SK-N-SH (cell line): ENCODE measurements around the gene USB1. TPM values are rescaled to one million over a fixed set of nuclear protein-coding genes. Genes with fewer than 3 reads are reported as not detected.

ENCODE experiments used
- CTCF ChIA-PET: fragments of 300-600, 350-600 bp; formaldehyde crosslinking; extraction: SDS; loops from one replicate; lab custom pipeline; 2021; lab: Yijun Ruan, JAX
- POLR2A ChIA-PET: fragments of 350-600 bp; sonication (Branson Sonifier 250); formaldehyde crosslinking; extraction: SDS; loops from one replicate; lab custom pipeline; 2020; ENCODE audit warnings: antibody characterized with exemption, inconsistent platforms; lab: Yijun Ruan, JAX
- DNase-seq: peaks from one replicate; pipeline ENCODE4 v3.0.0; 2012
- H2AFZ ChIP-seq: fragments of 200-600 bp; sonication (generic); 2 replicates; pipeline ENCODE4 v1.8.1; 2016; ENCODE audit warnings: antibody characterized with exemption, mild to moderate bottlenecking, low read depth
- H3F3A ChIP-seq: fragments of 200-600 bp; sonication (generic); replicated peaks from 2 replicates; pipeline ENCODE3; 2016; ENCODE audit warnings: antibody characterized with exemption, mild to moderate bottlenecking; ENCODE audit not compliant: insufficient read depth
- H3K27ac ChIP-seq, 2 experiments: fragments of 200-500 bp in 1 of 2; fragments of 200-600 bp in 1 of 2; sonication (Bioruptor generic) in 1 of 2; sonication (generic), shearing (Covaris generic) in 1 of 2; 2 replicates each; pipeline versions ENCODE4 v1.5.1 to v1.6.1; 2014 to 2016; ENCODE audit warnings: low read depth in 2 of 2, inconsistent platforms in 1 of 2, low read length in 1 of 2, mild to moderate bottlenecking in 1 of 2, mixed read lengths in 1 of 2
- H3K27me3 ChIP-seq: fragments of 200-600 bp; sonication (generic), shearing (Covaris generic); 2 replicates; pipeline ENCODE4 v1.6.1; 2016; ENCODE audit warnings: mixed run types; ENCODE audit not compliant: insufficient read depth
- H3K36me3 ChIP-seq, 2 experiments: fragments of 200-500 bp in 1 of 2; fragments of 200-600 bp in 1 of 2; sonication (Bioruptor generic) in 1 of 2; sonication (generic) in 1 of 2; replicated peaks in 1 of 2; 2 replicates each; pipeline versions ENCODE3 to v1.5.1; 2014 to 2016; ENCODE audit warnings: low read length in 1 of 2, mild to moderate bottlenecking in 1 of 2; ENCODE audit not compliant: insufficient read depth in 2 of 2, control insufficient read depth in 1 of 2
- H3K4me1 ChIP-seq, 2 experiments: fragments of 200-500 bp in 1 of 2; fragments of 200-600 bp in 1 of 2; sonication (Bioruptor generic) in 1 of 2; sonication (generic), shearing (Covaris generic) in 1 of 2; 2 replicates each; pipeline versions ENCODE4 v1.5.1 to v1.6.1; 2014 to 2016; ENCODE audit warnings: low read depth in 1 of 2, low read length in 1 of 2, mixed run types in 1 of 2; ENCODE audit not compliant: insufficient read depth in 2 of 2, control insufficient read depth in 1 of 2
- H3K4me2 ChIP-seq: fragments of 200-600 bp; sonication (generic), shearing (Covaris generic); 2 replicates; pipeline ENCODE4 v1.6.1; 2017; ENCODE audit warnings: mixed run types
- H3K4me3 ChIP-seq, 2 experiments: fragments of 200-500 bp in 1 of 2; fragments of 200-600 bp in 1 of 2; sonication (Bioruptor generic) in 1 of 2; sonication (generic), shearing (Covaris generic) in 1 of 2; 2 replicates each; pipeline versions ENCODE4 v1.5.1 to v1.8.1; 2014 to 2016; ENCODE audit warnings: low read depth in 2 of 2, inconsistent platforms in 1 of 2, low read length in 1 of 2, mild to moderate bottlenecking in 1 of 2, mixed read lengths in 1 of 2, moderate library complexity in 1 of 2
- H3K79me2 ChIP-seq: fragments of 200-600 bp; sonication (generic); 2 replicates; pipeline ENCODE4 v1.8.1; 2017; ENCODE audit warnings: mild to moderate bottlenecking; ENCODE audit not compliant: insufficient read depth
- H3K9ac ChIP-seq: fragments of 200-600 bp; sonication (generic); 2 replicates; pipeline ENCODE4 v1.6.1; 2017; ENCODE audit warnings: mixed run types
- H3K9me2 ChIP-seq: fragments of 200-600 bp; sonication (generic); 2 replicates; pipeline ENCODE4 v1.6.1; 2017; ENCODE audit warnings: mixed run types
- H3K9me3 ChIP-seq: fragments of 200-600 bp; sonication (generic); 2 replicates; pipeline ENCODE4 v1.6.1; 2017; ENCODE audit warnings: mixed run types, mild to moderate bottlenecking, moderate library complexity
- H4K20me1 ChIP-seq: fragments of 200-600 bp; sonication (generic); 2 replicates; pipeline ENCODE4 v1.6.1; 2017; ENCODE audit warnings: mild to moderate bottlenecking, mixed run types; ENCODE audit not compliant: insufficient read depth
- ELF1 ChIP-seq: IDR thresholded peaks from 2 replicates; pipeline ENCODE4 v1.4.0; 2012
- EP300 ChIP-seq, 2 experiments: IDR thresholded peaks; 2 replicates each; pipeline versions ENCODE4 v1.4.0 to v1.6.1; 2012; ENCODE audit warnings: borderline replicate concordance in 1 of 2, low read depth in 1 of 2, low read length in 1 of 2
- FOSL2 ChIP-seq: IDR thresholded peaks from 2 replicates; pipeline ENCODE4 v1.4.0; 2012; ENCODE audit warnings: low read depth, mild to moderate bottlenecking, moderate library complexity, borderline replicate concordance
- FOXJ3 ChIP-seq: sonication (generic); formaldehyde crosslinking; IDR thresholded peaks from 2 replicates; pipeline ENCODE4 v1.5.1; 2020; ENCODE audit warnings: mild to moderate bottlenecking, missing genetic modification reagents
- FOXM1 ChIP-seq: IDR thresholded peaks from 2 replicates; pipeline ENCODE4 v1.4.0; 2012; ENCODE audit warnings: low read depth, mild to moderate bottlenecking
- MEF2A ChIP-seq: IDR thresholded peaks from 2 replicates; pipeline ENCODE4 v1.4.0; 2012; ENCODE audit warnings: low read depth, borderline replicate concordance
- MXI1 ChIP-seq: IDR thresholded peaks from 2 replicates; pipeline ENCODE4 v1.6.1; 2012; ENCODE audit warnings: mild to moderate bottlenecking, low read depth, low read length, improper control_type of control experiment
- NRF1 ChIP-seq: IDR thresholded peaks from 2 replicates; pipeline ENCODE4 v1.6.1; 2012; ENCODE audit warnings: low read depth, mild to moderate bottlenecking, low read length
- RFX5 ChIP-seq: IDR thresholded peaks from 2 replicates; pipeline ENCODE4 v1.6.1; 2012; ENCODE audit warnings: mild to moderate bottlenecking, improper control_type of control experiment, low read length
- RXRA ChIP-seq: IDR thresholded peaks from 2 replicates; pipeline ENCODE4 v1.4.0; 2012; ENCODE audit warnings: low read depth, mild to moderate bottlenecking, borderline replicate concordance
- SIN3A ChIP-seq: IDR thresholded peaks from 2 replicates; pipeline ENCODE4 v1.6.1; 2012; ENCODE audit warnings: low read depth, mild to moderate bottlenecking, low read length, moderate library complexity, borderline replicate concordance
- TAF1 ChIP-seq: IDR thresholded peaks from 2 replicates; pipeline ENCODE4 v1.6.1; 2012; ENCODE audit warnings: low read depth, mild to moderate bottlenecking, low read length, moderate library complexity, borderline replicate concordance
- TEAD4 ChIP-seq: IDR thresholded peaks from 2 replicates; pipeline ENCODE4 v1.4.0; 2012; ENCODE audit warnings: mild to moderate bottlenecking, borderline replicate concordance; ENCODE audit not compliant: insufficient read depth
- YY1 ChIP-seq: IDR thresholded peaks from 2 replicates; pipeline ENCODE4 v1.4.0; 2012; ENCODE audit warnings: low read depth, mild to moderate bottlenecking
- ZBTB33 ChIP-seq: IDR thresholded peaks from 2 replicates; pipeline ENCODE4 v1.4.0; 2012; ENCODE audit warnings: low read depth, borderline replicate concordance
- WGBS: methylation state at CpG from one replicate; pipeline ENCODE4 v1.1.6; 2017; ENCODE audit warnings: low lambda C conversion rate; 5-methylcytosine and 5-hydroxymethylcytosine counted together
- polyA plus RNA-seq, 3 experiments: library from polyadenylated mRNA; depleted of rRNA; stranded (reverse); fragments of >200 nt; gene quantifications; 2 replicates each; pipeline ENCODE4 v1.2.3, GENCODE V29; 2012

Gene USB1
- polyA plus RNA-seq, 1 of the 3 experiments (the other 2 are of a cell fraction), result 94.1 TPM

- Histone ChIP-seq H3K4me1 (peaks cover 0 to 11% of the 10 kb centered on the region in 2 experiments; a peak in 1 of 4 replicates), H3K4me2 (no peak overlapping the region), H4K20me1 (no peaks in the 10 kb centered on the region), H3K9me3 (no peaks in the 10 kb centered on the region), H3K4me3 (no peak overlapping the region), H3K27ac (no peak overlapping the region), H3K27me3 (no peaks in the 10 kb centered on the region), H3K9me2 (no peaks in the 10 kb centered on the region), H3K9ac (no peak overlapping the region), H3F3A (no peaks in the 10 kb centered on the region), H2AFZ (no peak overlapping the region), H3K36me3 (no peaks in the 10 kb centered on the region), H3K79me2 (no peaks in the 10 kb centered on the region)
- CTCF ChIA-PET, result interaction anchor here (0.9 to 1.2 kb wide), 2 partner anchors 9 to 56 kb away, joined by 3 read pairs; no protein-coding TSS in a partner anchor
- POLR2A ChIA-PET, result no interaction called here
- 84% methylated on average over 11 of the region's 14 CpGs for WGBS
- TF ChIP-seq FOXM1 (no peak), RFX5 (no peak)
- DNase-seq, result peak; percentile 26
Observed at GRCh38 chr16:58040945-58041627, 39.9 kb downstream of the USB1 start.

- Histone ChIP-seq H4K20me1 (no peaks in the 10 kb centered on the region), H3K4me2 (no peak overlapping the region), H3K4me1 (peaks cover 0 to 6% of the 10 kb centered on the region in 2 experiments; a peak in 1 of 4 replicates), H3K9me2 (no peaks in the 10 kb centered on the region), H3F3A (no peaks in the 10 kb centered on the region), H3K9me3 (no peaks in the 10 kb centered on the region), H3K27me3 (no peaks in the 10 kb centered on the region), H3K27ac (no peak overlapping the region), H3K9ac (no peak overlapping the region), H3K36me3 (no peaks in the 10 kb centered on the region), H3K4me3 (no peak overlapping the region), H2AFZ (no peak overlapping the region), H3K79me2 (no peaks in the 10 kb centered on the region)
- ChIA-PET POLR2A (no interaction called here), CTCF (interaction anchor here (0.9 to 1.2 kb wide), 2 partner anchors 9 to 56 kb away, joined by 3 read pairs; no protein-coding TSS in a partner anchor)
- whole genome bisulfite sequencing, result 83% methylated on average over 9 of the region's 18 CpGs
- DNase-seq, result peak; percentile 26
- no peak for TF ChIP-seq SIN3A
- TF ChIP-seq TEAD4, result no peak
- TF ChIP-seq NRF1, result no peak
- no peak for TF ChIP-seq FOSL2
- no peak for TF ChIP-seq ELF1
- TF ChIP-seq EP300 (IDR thresholded peaks at IDR 0.05; ENCODE audit: borderline replicate concordance in 1 of 2, low read depth in 1 of 2, low read length in 1 of 2), result no peak
- no peak for TF ChIP-seq MEF2A
- TF ChIP-seq RXRA, result no peak
- TF ChIP-seq YY1, result no peak
- no peak for TF ChIP-seq MXI1
- no peak for TF ChIP-seq FOXJ3 (CRISPR knock-in tag)
- no peak for TF ChIP-seq TAF1
- TF ChIP-seq ZBTB33, result no peak
Observed at GRCh38 chr16:58041628-58041955, 40.4 kb downstream of the USB1 start.
